ENCODE data around the gene TNFRSF4. TPM values are rescaled to one million over a fixed set of nuclear protein-coding genes. Genes with fewer than 3 reads are reported as not detected.

Gene TNFRSF4
- total RNA-seq, 1 donor from 2014 or later = not detected

DNA sequence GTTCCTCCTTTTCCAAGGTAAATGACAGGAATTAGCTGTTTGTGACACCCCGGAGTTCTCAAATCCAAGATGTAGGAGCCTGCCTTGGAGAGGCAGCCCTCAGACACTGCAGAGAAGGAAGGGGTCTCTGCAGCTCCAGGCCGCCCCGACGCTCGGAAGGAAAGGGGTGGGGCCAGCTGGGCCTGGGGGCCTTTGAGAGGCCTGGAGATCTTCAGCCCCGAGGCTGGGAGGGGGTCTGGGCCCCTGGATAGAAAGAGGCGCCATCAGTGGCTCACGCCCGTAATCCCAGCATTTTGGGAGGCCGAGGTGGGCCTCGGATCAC, 6.4 kb downstream of the TNFRSF4 start:
- no peaks in the 10 kb centered on the region for H3K4me1 Mint-ChIP-seq
- Histone ChIP-seq H3K9me3 (ENCODE audit: low read depth) (no peaks in the 10 kb centered on the region), H2AFZ (replicated peaks) (no peak overlapping the region), H3K79me2 (ENCODE audit: low read depth) (no peaks in the 10 kb centered on the region), H3K4me2 (no peak overlapping the region), H4K20me1 (ENCODE audit: low read depth) (no peaks in the 10 kb centered on the region), H3K4me1 (no peaks in the 10 kb centered on the region), H3K9ac (no peak overlapping the region), H3K36me3 (no peaks in the 10 kb centered on the region), H3K27me3 (peaks cover 55% of the 10 kb centered on the region), H3F3A (ENCODE audit: low read depth) (no peaks in the 10 kb centered on the region), H3K27ac (no peak overlapping the region), H3K4me3 (no peak overlapping the region)
- TF ChIP-seq CTCF (IDR thresholded peaks at IDR 0.05) = no peak
- TF ChIP-seq EZH2phosphoT487 (IDR thresholded peaks at IDR 0.05) = no peak
- no peak for TF ChIP-seq EZH2 (IDR thresholded peaks at IDR 0.05)
- H3K4me3 Mint-ChIP-seq = no peak overlapping the region
- DNase-seq (ENCODE audit: low spot score) = no peak
- no peaks in the 10 kb centered on the region for H3K9me3 Mint-ChIP-seq
- no peaks in the 10 kb centered on the region for H3K36me3 Mint-ChIP-seq
- H3K27ac Mint-ChIP-seq = no peak overlapping the region
- H3K27me3 Mint-ChIP-seq (ENCODE audit: insufficient read depth, low read depth) = peaks cover 7% of the 10 kb centered on the region

- no peak overlapping the region for H3K27ac ChIP-seq
- DNase-seq (ENCODE audit: low spot score) = no peak
- no peak overlapping the region for H3K4me3 ChIP-seq
- H3K4me2 ChIP-seq = peak overlapping the region; percentile 86
- H3K4me3 Mint-ChIP-seq = no peak overlapping the region
- no peaks in the 10 kb centered on the region for H3K4me1 Mint-ChIP-seq
- H3K36me3 Mint-ChIP-seq = no peaks in the 10 kb centered on the region
- H3K9me3 ChIP-seq (ENCODE audit: low read depth) = no peaks in the 10 kb centered on the region
- H3K79me2 ChIP-seq (ENCODE audit: low read depth) = no peaks in the 10 kb centered on the region
- peaks cover 7% of the 10 kb centered on the region for H3K27me3 Mint-ChIP-seq (ENCODE audit: insufficient read depth, low read depth)
- H3K4me1 ChIP-seq = no peaks in the 10 kb centered on the region
- no peaks in the 10 kb centered on the region for H3F3A ChIP-seq (ENCODE audit: low read depth)
- no peaks in the 10 kb centered on the region for H3K36me3 ChIP-seq
- peaks cover 55% of the 10 kb centered on the region for H3K27me3 ChIP-seq
- H3K27ac Mint-ChIP-seq = no peak overlapping the region
- TF ChIP-seq EZH2 (IDR thresholded peaks at IDR 0.05) = peak; percentile 1
- TF ChIP-seq CTCF (IDR thresholded peaks at IDR 0.05) = peak; percentile 15
- no peak for TF ChIP-seq EZH2phosphoT487 (IDR thresholded peaks at IDR 0.05)
- H2AFZ ChIP-seq (replicated peaks) = no peak overlapping the region
- no peak overlapping the region for H3K9ac ChIP-seq
- no peaks in the 10 kb centered on the region for H4K20me1 ChIP-seq (ENCODE audit: low read depth)
- H3K9me3 Mint-ChIP-seq = no peaks in the 10 kb centered on the region
Observed at GRCh38 chr1:1206966-1207531, 6.9 kb downstream of the TNFRSF4 start.

DNA sequence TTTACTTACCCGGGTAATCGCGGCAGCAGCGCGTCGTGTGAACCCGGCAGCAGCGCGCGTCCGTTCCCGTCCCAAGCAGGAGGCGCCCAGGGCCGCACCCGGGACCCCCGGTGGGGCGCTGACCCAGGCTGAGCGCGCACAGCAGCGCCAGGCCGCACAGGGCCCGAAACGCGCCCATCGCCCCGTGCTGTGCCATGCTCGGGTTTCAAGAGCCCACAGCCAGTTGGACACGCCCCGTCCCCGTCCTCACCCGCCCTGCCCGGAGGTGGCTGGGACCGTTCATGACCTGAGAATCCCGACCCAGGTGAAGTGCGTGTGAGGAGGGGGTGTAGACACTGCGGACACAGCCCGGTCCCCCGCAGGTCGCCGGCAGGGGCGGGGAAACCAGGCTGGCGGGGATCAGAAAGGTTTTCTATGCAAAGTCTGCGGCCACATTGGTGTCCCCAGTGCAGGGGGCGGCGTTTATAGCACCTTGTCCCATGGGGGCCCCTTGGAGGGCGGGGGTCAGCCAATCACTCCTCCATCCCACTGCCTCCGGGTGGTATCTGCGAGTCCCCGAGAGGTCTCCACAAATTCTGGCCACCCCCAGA, 7.5 kb downstream of the TNFRSF4 start, which contains the start of gene TNFRSF18:
TSS of gene TNFRSF18 (minus strand) at position 217 of the 590 bp plus-strand sequence. CDS start at position 196, 21 bp downstream.
- Histone ChIP-seq H3K36me3 (no peaks in the 10 kb centered on the region), H3K27ac (no peak within 1 kb of the TSS), H3K9me3 (ENCODE audit: low read depth) (no peaks in the 10 kb centered on the region), H3K27me3 (peaks cover 58% of the 10 kb centered on the region), H3K4me3 (peak within 1 kb of the TSS; percentile 35), H3K4me1 (no peaks in the 10 kb centered on the region), H4K20me1 (ENCODE audit: low read depth) (no peaks in the 10 kb centered on the region), H3K4me2 (peak within 1 kb of the TSS; percentile 86), H3F3A (ENCODE audit: low read depth) (no peaks in the 10 kb centered on the region), H3K79me2 (ENCODE audit: low read depth) (no peaks in the 10 kb centered on the region), H3K9ac (no peak within 1 kb of the TSS), H2AFZ (replicated peaks) (no peak within 1 kb of the TSS)
- Mint-ChIP-seq H3K36me3 (no peaks in the 10 kb centered on the region), H3K9me3 (no peaks in the 10 kb centered on the region), H3K27ac (no peak within 1 kb of the TSS), H3K4me3 (no peak within 1 kb of the TSS), H3K27me3 (ENCODE audit: insufficient read depth, low read depth) (peaks cover 7% of the 10 kb centered on the region), H3K4me1 (no peaks in the 10 kb centered on the region)
- TF ChIP-seq EZH2phosphoT487 (IDR thresholded peaks at IDR 0.05) = peak; percentile 68
- TF ChIP-seq CTCF (IDR thresholded peaks at IDR 0.05) = no peak
- peak; percentile 65 for TF ChIP-seq EZH2 (IDR thresholded peaks at IDR 0.05)
- DNase-seq (ENCODE audit: low spot score) = peak; percentile 69
